Astrocyte (in vitro differentiated cells and primary cell): ENCODE measurements around the gene POLA1.

Experiments
- EZH2 ChIP-seq: IDR thresholded peaks from 2 replicates; pipeline ENCODE4 v1.6.1; 2012; ENCODE audit warnings: mild to moderate bottlenecking, low read length, inconsistent platforms; ENCODE audit not compliant: insufficient read depth
- TF ChIP-seq, protein P1 (sequence below): IDR thresholded peaks from 2 replicates; pipeline ENCODE4 v1.5.1; 2011; ENCODE audit warnings: low read depth, mild to moderate bottlenecking, inconsistent platforms, low read length, moderate library complexity; ENCODE audit not compliant: insufficient read depth

DNA sequence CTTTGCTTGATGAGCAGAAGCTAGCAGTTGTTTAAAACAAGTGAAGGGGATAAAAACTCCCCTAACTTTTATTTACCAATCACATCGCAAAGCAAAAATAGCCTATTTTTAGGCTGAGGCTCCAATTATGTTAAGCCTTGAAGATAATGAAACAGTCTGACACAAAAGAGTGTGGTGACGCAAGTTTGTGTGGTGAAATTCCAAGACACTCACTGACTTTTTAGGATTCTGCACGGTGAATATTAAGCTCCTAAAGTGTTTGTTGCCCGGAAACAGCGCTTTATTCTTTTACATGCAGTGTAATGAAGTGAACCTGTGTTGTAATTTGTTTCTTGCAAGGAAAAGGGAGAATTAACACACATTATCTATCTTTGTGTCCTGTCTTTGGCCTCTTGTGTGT, 74.8 kb downstream of the POLA1 start:
- TF ChIP-seq, protein P1, sequence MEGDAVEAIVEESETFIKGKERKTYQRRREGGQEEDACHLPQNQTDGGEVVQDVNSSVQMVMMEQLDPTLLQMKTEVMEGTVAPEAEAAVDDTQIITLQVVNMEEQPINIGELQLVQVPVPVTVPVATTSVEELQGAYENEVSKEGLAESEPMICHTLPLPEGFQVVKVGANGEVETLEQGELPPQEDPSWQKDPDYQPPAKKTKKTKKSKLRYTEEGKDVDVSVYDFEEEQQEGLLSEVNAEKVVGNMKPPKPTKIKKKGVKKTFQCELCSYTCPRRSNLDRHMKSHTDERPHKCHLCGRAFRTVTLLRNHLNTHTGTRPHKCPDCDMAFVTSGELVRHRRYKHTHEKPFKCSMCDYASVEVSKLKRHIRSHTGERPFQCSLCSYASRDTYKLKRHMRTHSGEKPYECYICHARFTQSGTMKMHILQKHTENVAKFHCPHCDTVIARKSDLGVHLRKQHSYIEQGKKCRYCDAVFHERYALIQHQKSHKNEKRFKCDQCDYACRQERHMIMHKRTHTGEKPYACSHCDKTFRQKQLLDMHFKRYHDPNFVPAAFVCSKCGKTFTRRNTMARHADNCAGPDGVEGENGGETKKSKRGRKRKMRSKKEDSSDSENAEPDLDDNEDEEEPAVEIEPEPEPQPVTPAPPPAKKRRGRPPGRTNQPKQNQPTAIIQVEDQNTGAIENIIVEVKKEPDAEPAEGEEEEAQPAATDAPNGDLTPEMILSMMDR: no peak
- no peak for TF ChIP-seq EZH2
